ENCODE measurements around the gene ETS2. TPM values are rescaled to one million over a fixed set of nuclear protein-coding genes. Genes with fewer than 3 reads are reported as not detected.

Gene ETS2
- polyA plus RNA-seq, 1 donor (not counting 4 experiments of a cell fraction or from before 2014, with no cell fraction given), result 58.5 TPM

GRCh38 chr21:38811257-38811656 lies 5.5 kb downstream of the ETS2 start:
- peaks cover 26 to 59% of the 10 kb centered on the region in 2 experiments for H3K36me3 ChIP-seq (ENCODE audit: control insufficient read depth in 2 of 2, extremely low read depth in 1 of 2, insufficient read depth in 2 of 2, low read length in 2 of 2)
- peaks cover 36% of the 10 kb centered on the region for H3K4me1 ChIP-seq (ENCODE audit: control insufficient read depth, extremely low read depth, insufficient read depth, low read length)
- H4K20me1 ChIP-seq (ENCODE audit: control insufficient read depth, extremely low read depth, insufficient read depth, low read length), result no peaks in the 10 kb centered on the region
- dilution Hi-C loops (cut with MboI; ENCODE audit: extremely low pct_ligation_motif_present, low sequenced_read_pairs), result no loop called here
- no peak for TF ChIP-seq EZH2 (IDR thresholded peaks at IDR 0.05; ENCODE audit: low read length)
- TF ChIP-seq, protein P1, sequence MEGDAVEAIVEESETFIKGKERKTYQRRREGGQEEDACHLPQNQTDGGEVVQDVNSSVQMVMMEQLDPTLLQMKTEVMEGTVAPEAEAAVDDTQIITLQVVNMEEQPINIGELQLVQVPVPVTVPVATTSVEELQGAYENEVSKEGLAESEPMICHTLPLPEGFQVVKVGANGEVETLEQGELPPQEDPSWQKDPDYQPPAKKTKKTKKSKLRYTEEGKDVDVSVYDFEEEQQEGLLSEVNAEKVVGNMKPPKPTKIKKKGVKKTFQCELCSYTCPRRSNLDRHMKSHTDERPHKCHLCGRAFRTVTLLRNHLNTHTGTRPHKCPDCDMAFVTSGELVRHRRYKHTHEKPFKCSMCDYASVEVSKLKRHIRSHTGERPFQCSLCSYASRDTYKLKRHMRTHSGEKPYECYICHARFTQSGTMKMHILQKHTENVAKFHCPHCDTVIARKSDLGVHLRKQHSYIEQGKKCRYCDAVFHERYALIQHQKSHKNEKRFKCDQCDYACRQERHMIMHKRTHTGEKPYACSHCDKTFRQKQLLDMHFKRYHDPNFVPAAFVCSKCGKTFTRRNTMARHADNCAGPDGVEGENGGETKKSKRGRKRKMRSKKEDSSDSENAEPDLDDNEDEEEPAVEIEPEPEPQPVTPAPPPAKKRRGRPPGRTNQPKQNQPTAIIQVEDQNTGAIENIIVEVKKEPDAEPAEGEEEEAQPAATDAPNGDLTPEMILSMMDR (optimal IDR thresholded peaks at IDR 0.05 in 1 of 3, IDR thresholded peaks at IDR 0.05 in 1 of 3, conservative IDR thresholded peaks at IDR 0.05 in 1 of 3; ENCODE audit: extremely low read depth in 1 of 3, insufficient read depth in 2 of 3, low read length in 3 of 3), result no peak
- peak overlapping the region; percentile 48 for H3K9ac ChIP-seq (ENCODE audit: control insufficient read depth, extremely low read depth, insufficient read depth, low read length)
- H3K4me3 ChIP-seq (ENCODE audit: control insufficient read depth in 2 of 3, extremely low read depth in 1 of 3, insufficient read depth in 2 of 3, low read depth in 1 of 3, low read length in 3 of 3), result no peak overlapping the region
- H3K27ac ChIP-seq (ENCODE audit: control insufficient read depth, insufficient read depth, low read length), result peak overlapping the region; percentile 97
- peak; percentile 52 for FAIRE-seq
- peak overlapping the region; percentile 11 for H3K4me2 ChIP-seq (ENCODE audit: control insufficient read depth, extremely low read depth, insufficient read depth, low read depth, low read length)
- DNase-seq (ENCODE audit: low read depth, low spot score), result peak; percentile 92
- no peak overlapping the region for H2AFZ ChIP-seq (ENCODE audit: control insufficient read depth, low read length)
- H3K9me1 ChIP-seq (ENCODE audit: control insufficient read depth, extremely low read depth, insufficient read depth, low read length), result peaks cover 3% of the 10 kb centered on the region
- no peaks in the 10 kb centered on the region for H3K27me3 ChIP-seq (ENCODE audit: control insufficient read depth, extremely low read depth, insufficient read depth, low read length)
- no peaks in the 10 kb centered on the region for H3K9me3 ChIP-seq (ENCODE audit: control insufficient read depth, low read depth, low read length)
- peaks cover 66% of the 10 kb centered on the region for H3K79me2 ChIP-seq (ENCODE audit: control insufficient read depth, insufficient read depth, low read length)

DNA sequence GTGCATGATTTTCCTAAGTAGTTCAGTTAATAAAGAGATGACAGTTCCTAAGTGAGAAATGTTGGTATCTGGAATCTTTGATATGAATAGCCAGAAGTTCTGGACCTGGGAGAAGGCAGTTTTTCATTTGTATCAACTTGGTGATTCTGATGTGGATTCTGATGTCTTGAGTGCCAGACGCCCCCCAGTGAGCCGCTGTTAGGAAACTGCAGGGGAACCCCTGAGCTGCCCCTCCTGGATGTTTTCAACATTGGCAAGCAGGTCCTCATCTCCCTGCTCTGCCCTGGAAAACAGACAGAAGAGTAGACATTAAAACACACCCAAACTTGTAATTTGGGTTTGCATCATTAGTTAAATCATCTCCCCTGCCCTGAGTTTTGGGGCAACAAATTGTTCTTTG lies 7.4 kb downstream of the ETS2 start:
- peak overlapping the region; percentile 16 for H3K27ac ChIP-seq (ENCODE audit: control insufficient read depth, insufficient read depth, low read length)
- no peak overlapping the region for H3K4me3 ChIP-seq (ENCODE audit: control insufficient read depth in 2 of 3, extremely low read depth in 1 of 3, insufficient read depth in 2 of 3, low read depth in 1 of 3, low read length in 3 of 3)
- no peaks in the 10 kb centered on the region for H3K9me3 ChIP-seq (ENCODE audit: control insufficient read depth, low read depth, low read length)
- no peak overlapping the region for H2AFZ ChIP-seq (ENCODE audit: control insufficient read depth, low read length)
- TF ChIP-seq EZH2 (IDR thresholded peaks at IDR 0.05; ENCODE audit: low read length), result no peak
- TF ChIP-seq, protein P1 (optimal IDR thresholded peaks at IDR 0.05 in 1 of 3, IDR thresholded peaks at IDR 0.05 in 1 of 3, conservative IDR thresholded peaks at IDR 0.05 in 1 of 3; ENCODE audit: extremely low read depth in 1 of 3, insufficient read depth in 2 of 3, low read length in 3 of 3), result no peak
- FAIRE-seq (no peak), DNase-seq (ENCODE audit: low read depth, low spot score) (no peak)
- peaks cover 50% of the 10 kb centered on the region for H3K79me2 ChIP-seq (ENCODE audit: control insufficient read depth, insufficient read depth, low read length)
- peaks cover 5% of the 10 kb centered on the region for H3K9me1 ChIP-seq (ENCODE audit: control insufficient read depth, extremely low read depth, insufficient read depth, low read length)
- H3K36me3 ChIP-seq (ENCODE audit: control insufficient read depth in 2 of 2, extremely low read depth in 1 of 2, insufficient read depth in 2 of 2, low read length in 2 of 2), result peaks cover 38 to 73% of the 10 kb centered on the region in 2 experiments
- H3K27me3 ChIP-seq (ENCODE audit: control insufficient read depth, extremely low read depth, insufficient read depth, low read length), result no peaks in the 10 kb centered on the region
- no peaks in the 10 kb centered on the region for H4K20me1 ChIP-seq (ENCODE audit: control insufficient read depth, extremely low read depth, insufficient read depth, low read length)
- no peak overlapping the region for H3K4me2 ChIP-seq (ENCODE audit: control insufficient read depth, extremely low read depth, insufficient read depth, low read depth, low read length)
- H3K9ac ChIP-seq (ENCODE audit: control insufficient read depth, extremely low read depth, insufficient read depth, low read length), result peak overlapping the region; percentile 16
- peaks cover 50% of the 10 kb centered on the region for H3K4me1 ChIP-seq (ENCODE audit: control insufficient read depth, extremely low read depth, insufficient read depth, low read length)
- dilution Hi-C loops (cut with MboI; ENCODE audit: extremely low pct_ligation_motif_present, low sequenced_read_pairs), result no loop called here
